Peyer's patch (tissue), 4 donors: ENCODE results near the gene CLEC20A.

Experiments used
- POLR2A ChIP-seq, 2 donors: fragments of 450-650 bp; IDR thresholded peaks; one replicate each; pipeline ENCODE4 v1.5.1; 2017; ENCODE audit warnings: antibody characterized with exemption in 2 of 2, mild to moderate bottlenecking in 2 of 2, moderate library complexity in 2 of 2
- TF ChIP-seq, protein P1 (sequence below), 6 experiments: fragments of 450-650 bp in 4 of 6; fragments of 200-600 bp in 2 of 6; sonication (generic) in 1 of 6; IDR thresholded peaks; one replicate each; pipeline ENCODE4 v1.5.1; 2017 to 2019; ENCODE audit warnings: antibody characterized with exemption in 6 of 6, mild to moderate bottlenecking in 3 of 6, moderate library complexity in 1 of 6

DNA sequence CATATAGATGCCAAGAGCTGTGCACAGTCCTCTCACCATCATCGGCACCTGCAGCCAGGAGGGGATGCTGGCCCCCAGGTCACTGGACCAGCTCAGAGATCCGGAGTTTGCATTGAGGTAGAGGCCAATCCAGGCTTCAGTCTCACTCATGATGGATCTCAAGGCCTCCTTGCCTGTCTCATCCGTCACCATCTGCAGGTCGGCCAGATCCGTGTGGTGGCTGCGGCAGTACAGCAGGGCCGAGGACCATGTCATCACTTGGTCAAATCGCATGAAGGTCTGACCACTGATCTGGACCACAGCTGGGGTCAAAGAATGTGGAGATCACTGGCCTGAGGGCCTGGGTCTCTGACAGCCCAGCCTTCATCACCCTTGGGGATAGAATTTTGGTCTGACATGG, 6.6 kb downstream of the CLEC20A start:
- TF ChIP-seq, protein P1, sequence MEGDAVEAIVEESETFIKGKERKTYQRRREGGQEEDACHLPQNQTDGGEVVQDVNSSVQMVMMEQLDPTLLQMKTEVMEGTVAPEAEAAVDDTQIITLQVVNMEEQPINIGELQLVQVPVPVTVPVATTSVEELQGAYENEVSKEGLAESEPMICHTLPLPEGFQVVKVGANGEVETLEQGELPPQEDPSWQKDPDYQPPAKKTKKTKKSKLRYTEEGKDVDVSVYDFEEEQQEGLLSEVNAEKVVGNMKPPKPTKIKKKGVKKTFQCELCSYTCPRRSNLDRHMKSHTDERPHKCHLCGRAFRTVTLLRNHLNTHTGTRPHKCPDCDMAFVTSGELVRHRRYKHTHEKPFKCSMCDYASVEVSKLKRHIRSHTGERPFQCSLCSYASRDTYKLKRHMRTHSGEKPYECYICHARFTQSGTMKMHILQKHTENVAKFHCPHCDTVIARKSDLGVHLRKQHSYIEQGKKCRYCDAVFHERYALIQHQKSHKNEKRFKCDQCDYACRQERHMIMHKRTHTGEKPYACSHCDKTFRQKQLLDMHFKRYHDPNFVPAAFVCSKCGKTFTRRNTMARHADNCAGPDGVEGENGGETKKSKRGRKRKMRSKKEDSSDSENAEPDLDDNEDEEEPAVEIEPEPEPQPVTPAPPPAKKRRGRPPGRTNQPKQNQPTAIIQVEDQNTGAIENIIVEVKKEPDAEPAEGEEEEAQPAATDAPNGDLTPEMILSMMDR (IDR thresholded peaks at IDR 0.05), result no peak
- TF ChIP-seq POLR2A (IDR thresholded peaks at IDR 0.05), result no peak
